Inflammatory macrophage treated with lipopolysaccharide for 4 hours (primary cell): ENCODE results near the gene CACNG7.

Experiments
- DNase-seq: peaks from one replicate; pipeline ENCODE4 v3.0.0-alpha.2; 2020

Gene CACNG7

GRCh38 chr19:53879140-53880081 lies 29.7 kb upstream of the CACNG7 start:
- DNase-seq = peak; percentile 83

DNA sequence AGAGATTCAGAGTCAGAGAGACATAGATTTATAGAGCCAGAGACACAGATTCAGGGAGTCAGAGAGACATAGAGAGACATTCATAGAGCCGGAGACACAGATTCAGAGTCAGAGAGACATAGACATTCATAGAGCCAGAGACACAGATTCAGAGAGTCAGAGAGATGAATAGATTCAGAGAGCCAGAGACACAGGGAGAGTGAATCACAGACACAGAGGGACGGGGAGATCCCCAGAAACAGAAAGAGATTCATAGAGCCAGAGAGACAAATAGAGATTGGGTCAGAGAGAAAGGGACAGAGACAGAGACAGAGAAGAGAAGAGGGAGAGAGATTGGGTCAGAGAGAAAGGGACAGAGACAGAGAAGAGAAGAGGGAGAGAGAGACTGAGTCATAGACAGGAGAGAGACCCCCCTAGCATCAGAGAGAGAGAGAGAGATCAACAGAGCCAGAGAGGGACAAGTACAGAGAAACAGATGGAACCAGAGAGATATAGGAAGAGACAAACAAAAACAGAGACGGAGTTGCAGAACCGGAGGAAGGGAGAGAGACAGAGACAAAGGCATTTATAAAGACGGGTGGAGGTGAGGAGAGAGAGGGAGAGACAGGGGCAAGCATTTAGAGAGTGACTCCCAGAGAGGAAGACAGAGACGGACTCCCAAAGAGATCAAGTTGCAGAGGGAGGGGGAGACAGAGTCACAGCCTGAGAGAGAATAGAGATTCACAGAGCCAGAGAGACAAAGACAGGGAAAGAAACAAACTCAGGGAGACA lies 28.2 kb upstream of the CACNG7 start:
- DNase-seq = peak; percentile 32

DNA sequence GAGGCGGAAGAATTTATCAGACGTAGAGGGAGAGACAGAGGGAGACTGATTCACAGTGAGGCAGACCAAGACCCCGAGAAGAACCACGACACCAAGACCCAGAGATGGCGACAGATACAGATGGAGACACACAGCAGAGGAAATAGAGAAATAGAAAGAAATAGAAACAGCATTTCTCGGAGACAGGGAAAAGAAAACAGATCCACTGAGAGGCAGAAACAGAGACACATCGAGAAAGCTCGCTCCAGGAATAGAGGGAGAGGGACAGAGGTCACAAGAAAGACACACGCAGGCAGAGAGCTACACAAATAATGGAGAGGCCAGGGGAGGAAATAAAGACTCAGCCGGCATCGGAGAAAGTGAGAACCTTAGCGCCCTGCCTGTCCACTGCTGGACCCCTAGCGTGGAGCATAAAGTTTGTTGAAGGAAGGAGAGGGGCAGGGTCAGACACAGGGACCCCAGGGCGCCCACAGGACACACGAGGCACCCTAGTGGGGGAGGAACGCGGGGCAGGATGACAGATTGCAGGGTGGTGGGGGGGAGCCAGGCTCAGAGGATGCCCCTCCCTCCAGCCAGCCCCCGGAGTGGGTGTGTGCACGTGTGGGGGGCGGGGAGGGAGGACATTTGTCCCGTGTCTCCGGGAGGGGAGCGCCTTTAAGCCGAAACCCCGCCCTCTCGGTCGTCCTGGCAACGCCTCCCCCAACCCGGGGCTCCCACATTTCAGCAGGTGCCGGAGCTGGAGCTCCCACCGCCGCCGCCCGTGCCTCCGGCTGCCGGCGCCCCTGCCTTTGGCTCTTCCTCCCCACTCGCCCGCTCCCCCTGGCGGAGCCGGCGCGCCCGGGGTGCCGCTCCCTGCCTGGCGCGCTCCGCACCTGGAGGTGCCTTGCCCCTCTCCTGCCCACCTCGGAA lies 27.3 kb upstream of the CACNG7 start, which contains the start of gene PRKCG:
Gene PRKCG (plus strand): TSS at position 716 of the 909 bp plus-strand sequence. CDS start 298 bp downstream, outside the sequence.
- DNase-seq = peak; percentile 10

- DNase-seq = no peak
These were observed 26.6 kb upstream of the CACNG7 start for GRCh38 chr19:53882391-53883050.

GRCh38 chr19:53883231-53883661 lies 25.8 kb upstream of the CACNG7 start:
- DNase-seq = no peak

DNA sequence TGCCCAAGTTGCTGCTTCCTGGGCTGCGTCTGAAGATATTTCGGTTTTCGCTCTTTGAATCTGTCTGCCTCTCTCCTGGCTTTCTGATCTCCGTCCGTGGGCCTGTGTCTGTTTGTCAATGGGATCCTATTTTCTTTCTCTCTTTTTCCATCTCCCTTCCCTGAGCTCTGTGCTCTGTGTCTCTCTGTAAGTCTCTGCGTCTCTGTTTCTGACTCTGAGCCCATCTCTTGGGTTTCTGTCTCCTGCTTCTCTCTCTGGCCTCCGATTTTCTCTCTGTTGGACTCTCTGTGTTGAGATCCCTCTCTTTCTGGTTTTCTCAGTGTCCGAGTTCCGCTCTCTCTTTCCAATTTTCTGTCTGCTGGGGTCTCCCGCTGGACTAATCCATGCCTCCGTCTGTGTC lies 25.3 kb upstream of the CACNG7 start:
- no peak for DNase-seq

DNA sequence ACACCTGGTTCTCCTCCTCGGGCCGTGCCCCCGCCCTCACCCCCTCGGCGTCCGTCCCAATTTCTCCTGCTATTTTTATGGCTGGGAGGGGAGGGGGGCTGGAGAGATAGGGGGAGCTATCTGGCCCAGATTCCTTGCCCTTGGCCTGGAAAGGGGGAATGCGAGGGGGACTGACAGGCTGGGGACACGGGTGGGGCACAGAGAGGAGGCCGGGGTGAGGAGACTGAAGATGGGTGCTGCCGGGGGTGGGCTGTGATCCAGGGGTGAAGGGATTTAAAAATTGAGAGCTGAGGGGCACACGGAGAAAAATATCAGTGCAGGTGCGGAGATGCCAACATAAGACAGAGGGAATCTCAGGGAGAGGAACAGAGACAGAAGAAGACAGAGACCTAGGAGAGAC lies 24.8 kb upstream of the CACNG7 start:
- no peak for DNase-seq

DNA sequence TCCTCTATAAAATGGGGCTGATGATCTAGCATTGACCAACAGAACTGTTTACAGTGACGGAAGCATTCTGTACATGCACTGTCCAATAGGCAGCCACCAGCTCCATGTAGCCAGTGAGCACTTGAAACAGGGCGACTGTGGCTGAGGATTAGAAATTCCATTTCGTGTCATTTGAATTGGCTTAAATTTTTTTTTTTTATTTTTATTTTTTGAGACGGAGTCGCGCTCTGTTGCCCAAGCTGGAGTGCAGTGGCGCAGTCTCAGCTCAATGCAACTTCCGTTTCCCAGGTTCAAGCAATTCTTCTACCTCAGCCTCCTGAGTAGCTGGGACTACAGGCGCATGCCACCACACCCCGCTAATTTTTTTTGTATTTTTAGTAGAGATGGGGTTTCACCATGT lies 24.0 kb upstream of the CACNG7 start:
- no peak for DNase-seq

- DNase-seq = no peak
These were observed 16.6 kb upstream of the CACNG7 start for GRCh38 chr19:53892301-53892980.

GRCh38 chr19:53892981-53893325 lies 16.1 kb upstream of the CACNG7 start:
- DNase-seq = no peak

GRCh38 chr19:53894707-53895106 lies 14.4 kb upstream of the CACNG7 start:
- DNase-seq = no peak

- no peak for DNase-seq
These were observed 12.4 kb upstream of the CACNG7 start for GRCh38 chr19:53896682-53897081.

DNA sequence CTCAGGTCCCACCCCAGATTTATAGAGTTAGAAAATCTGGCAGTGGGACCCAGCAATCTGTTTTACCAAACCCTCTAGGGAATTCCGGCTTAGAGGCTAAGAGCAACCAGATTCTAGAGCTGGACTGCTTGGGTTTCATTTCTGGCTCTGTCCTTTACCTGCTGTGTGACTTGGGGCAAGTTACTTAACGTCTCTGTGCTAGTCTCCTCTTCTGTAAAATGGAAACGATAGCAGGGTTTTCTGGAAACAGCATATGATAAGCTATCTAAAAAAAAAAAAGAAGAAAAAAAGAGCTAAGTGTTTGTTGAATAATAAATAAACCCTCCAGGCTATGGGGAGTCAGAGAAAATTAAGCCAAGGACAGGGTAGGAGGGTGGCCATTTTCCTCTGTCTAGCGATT lies 11.6 kb upstream of the CACNG7 start:
- DNase-seq = no peak

DNA sequence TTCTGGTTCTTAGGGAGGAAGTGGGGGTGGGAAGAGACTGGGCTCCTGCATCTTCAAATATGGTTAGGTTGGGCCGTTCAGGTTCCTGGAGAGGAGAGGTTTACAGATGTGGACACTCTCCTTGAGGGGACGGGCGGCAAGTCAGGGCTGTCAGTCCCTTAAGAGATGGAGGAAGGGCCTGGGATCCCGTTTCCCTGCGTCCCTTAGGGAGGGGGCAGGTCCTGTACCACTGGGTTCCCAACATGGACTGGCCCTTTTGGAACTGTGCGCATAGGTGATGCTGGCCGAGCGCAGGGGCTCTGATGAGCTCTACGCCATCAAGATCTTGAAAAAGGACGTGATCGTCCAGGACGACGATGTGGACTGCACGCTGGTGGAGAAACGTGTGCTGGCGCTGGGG lies 10.9 kb upstream of the CACNG7 start:
- DNase-seq = no peak

GRCh38 chr19:53898636-53899341 lies 10.3 kb upstream of the CACNG7 start:
- no peak for DNase-seq

DNA sequence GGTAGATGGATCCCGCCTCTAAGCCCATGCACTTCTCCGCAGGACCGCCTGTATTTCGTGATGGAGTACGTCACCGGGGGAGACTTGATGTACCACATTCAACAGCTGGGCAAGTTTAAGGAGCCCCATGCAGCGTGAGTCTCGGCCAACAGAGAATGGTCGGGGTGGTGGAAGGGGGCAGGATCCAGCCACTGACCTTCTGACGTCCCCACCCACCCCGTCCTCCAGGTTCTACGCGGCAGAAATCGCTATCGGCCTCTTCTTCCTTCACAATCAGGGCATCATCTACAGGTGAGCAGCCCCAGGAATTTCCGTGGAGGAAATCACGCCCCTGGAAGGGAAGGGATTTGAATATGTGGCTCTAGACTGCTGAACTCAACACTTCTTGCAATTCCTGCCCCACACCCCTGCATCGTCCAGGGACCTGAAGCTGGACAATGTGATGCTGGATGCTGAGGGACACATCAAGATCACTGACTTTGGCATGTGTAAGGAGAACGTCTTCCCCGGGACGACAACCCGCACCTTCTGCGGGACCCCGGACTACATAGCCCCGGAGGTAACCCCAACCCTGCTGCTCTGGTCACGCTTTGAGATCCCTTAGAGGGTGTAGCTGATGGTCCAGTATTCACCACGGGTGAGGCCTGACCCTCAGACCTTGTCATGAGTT lies 8.8 kb upstream of the CACNG7 start:
- no peak for DNase-seq

DNA sequence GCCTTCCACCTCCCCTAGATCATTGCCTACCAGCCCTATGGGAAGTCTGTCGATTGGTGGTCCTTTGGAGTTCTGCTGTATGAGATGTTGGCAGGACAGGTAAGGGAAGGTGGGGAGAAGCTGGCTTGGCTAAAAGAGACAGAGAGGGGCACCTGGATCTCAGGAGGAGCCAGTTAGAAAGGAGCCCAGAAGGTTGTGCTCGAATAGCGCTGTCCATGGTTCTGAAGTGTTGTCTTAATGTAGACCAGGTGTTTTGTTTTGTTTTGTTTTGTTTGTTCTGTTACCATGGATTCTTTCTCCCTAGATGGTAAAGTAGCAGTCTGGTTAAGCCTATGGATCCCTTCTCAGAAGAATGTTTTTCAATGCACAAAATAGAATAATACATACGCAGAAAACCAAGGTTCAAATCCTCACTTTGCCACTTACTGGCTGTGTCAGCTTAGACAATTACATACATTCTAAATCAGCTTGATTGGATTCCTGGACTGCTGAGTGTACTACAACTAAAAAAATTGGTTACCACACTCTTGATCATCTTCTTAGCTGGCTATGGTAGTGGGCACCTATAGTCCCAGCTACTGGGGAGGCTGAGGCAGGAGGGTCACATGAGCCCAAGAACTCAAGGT lies 5.9 kb upstream of the CACNG7 start:
- DNase-seq = no peak

GRCh38 chr19:53904909-53905308 lies 4.2 kb upstream of the CACNG7 start:
- no peak for DNase-seq

DNA sequence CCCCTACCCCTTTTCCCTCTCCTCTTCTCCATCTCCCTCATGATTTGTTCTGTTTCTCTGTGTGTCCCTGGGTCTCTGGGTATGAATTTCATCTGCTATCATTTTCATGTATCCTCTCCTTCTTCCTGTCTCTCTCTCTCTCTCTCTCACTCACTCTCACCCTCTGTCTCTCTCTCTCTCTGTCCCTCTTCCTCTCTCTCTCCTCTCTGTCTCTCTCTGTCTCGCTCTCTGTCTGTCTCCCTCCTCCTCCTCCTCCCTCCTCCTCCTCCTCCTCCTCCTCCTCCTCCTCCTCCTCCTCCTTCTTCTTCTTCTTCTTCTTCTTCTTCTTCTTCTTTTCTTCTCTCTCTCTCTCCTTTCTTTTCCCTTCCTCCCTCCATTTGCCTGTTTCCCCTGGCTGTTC lies 3.3 kb upstream of the CACNG7 start:
- no peak for DNase-seq
